ENCODE results near the gene TBC1D1. TPM values are rescaled to one million over a fixed set of nuclear protein-coding genes. Genes with fewer than 3 reads are reported as not detected.
"Not testable (repeated sequence)": the region's sequence is repeated elsewhere in the genome, so short reads cannot be mapped to it uniquely, and the experiment has no call there.

TBC1D1 gene
- total and polyA plus RNA-seq, 8 donors, result 53.3 to 78.9 (median 71.1) TPM

DNA sequence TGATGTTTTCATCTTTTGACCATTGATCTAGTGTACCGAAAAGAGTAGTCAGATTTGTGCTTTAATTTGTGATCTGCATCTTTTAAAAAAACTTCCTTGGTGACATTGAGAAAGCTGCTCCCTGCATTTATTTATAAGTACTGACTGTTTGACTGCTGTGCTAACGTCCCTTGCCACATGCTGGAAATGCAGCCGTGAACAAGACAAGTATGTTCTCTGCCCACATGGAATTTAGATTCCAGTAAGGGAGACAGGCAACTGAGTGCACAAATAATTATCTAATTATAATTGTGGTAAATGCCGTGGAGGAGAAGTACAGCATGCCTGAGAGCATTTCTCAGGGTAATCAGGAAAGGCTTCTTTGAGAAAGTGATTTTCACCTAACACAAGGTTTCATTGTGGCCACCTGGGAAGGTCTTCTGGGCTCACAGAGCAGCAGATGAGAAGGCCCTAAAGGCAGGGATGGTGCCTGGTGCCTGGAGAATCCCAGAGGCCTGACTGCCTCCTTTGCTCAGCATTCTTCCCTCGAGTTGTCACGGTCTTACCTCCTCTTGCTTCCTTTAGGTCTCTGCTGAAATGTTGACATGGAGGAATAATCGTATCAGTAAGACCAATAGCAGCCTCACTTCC lies 125.1 kb downstream of the TBC1D1 start:
- intact Hi-C loops (cut with DNase I), result no loop called here
- no peaks in the 10 kb centered on the region for H3K9me3 ChIP-seq
- H3K36me3 ChIP-seq, result peaks cover 0 to 41% of the 10 kb centered on the region in 2 donors
- ATAC-seq (no peak), DNase-seq (no peak)
- TF ChIP-seq, protein P1, sequence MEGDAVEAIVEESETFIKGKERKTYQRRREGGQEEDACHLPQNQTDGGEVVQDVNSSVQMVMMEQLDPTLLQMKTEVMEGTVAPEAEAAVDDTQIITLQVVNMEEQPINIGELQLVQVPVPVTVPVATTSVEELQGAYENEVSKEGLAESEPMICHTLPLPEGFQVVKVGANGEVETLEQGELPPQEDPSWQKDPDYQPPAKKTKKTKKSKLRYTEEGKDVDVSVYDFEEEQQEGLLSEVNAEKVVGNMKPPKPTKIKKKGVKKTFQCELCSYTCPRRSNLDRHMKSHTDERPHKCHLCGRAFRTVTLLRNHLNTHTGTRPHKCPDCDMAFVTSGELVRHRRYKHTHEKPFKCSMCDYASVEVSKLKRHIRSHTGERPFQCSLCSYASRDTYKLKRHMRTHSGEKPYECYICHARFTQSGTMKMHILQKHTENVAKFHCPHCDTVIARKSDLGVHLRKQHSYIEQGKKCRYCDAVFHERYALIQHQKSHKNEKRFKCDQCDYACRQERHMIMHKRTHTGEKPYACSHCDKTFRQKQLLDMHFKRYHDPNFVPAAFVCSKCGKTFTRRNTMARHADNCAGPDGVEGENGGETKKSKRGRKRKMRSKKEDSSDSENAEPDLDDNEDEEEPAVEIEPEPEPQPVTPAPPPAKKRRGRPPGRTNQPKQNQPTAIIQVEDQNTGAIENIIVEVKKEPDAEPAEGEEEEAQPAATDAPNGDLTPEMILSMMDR (IDR thresholded peaks at IDR 0.05), result no peak
- no peak overlapping the region for H3K27ac ChIP-seq
- no peak overlapping the region for H3K4me3 ChIP-seq
- no peaks in the 10 kb centered on the region for H3K27me3 ChIP-seq
- no peaks in the 10 kb centered on the region for H3K4me1 ChIP-seq

DNA sequence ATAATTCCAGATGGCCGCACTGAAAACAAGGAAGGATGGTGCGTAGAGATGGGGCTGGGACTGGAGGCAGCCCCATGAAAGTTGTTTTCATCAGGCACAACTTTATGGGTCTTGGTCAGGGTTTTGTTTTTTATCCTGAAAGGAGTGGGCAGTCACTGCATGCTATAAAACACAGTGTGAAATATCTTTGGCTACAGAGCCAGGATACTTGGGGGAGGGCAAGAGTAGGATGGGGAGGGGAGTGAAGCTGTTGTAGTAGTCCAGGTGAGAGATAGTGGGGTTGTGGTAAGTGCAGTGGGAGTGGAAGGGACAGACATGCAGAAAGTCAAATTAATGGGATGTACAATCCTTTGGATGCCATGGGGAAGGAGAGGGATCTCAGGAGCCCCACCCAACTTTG lies 125.8 kb downstream of the TBC1D1 start:
- intact Hi-C loops (cut with DNase I), result no loop called here
- Histone ChIP-seq H3K4me1 (no peaks in the 10 kb centered on the region), H3K4me3 (no peak overlapping the region), H3K27me3 (no peaks in the 10 kb centered on the region), H3K27ac (no peak overlapping the region), H3K9me3 (no peaks in the 10 kb centered on the region), H3K36me3 (peaks cover 0 to 48% of the 10 kb centered on the region in 2 donors)
- TF ChIP-seq, protein P1 (IDR thresholded peaks at IDR 0.05), result no peak
- no peak for DNase-seq
- ATAC-seq, result no peak

DNA sequence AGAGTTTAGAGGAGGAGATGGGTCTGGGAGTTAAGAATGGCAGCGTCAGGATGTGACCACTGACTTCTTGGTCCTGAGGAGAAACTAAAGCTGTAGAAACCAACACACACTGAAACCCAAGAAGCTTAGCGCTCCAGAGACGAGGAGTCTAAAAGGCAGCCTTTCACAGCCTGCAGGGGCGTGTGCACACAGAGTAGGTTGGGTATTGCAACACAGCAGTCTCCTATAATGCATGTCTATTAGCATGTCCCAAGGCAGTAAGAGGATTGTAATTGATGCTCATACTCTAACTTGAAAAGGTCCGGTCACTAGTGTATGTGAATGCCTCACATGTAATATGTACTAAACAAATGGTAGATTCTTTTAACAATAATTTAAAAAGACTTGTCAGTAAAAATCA lies 126.7 kb downstream of the TBC1D1 start:
- intact Hi-C loops (cut with DNase I), result no loop called here
- TF ChIP-seq, protein P1 (IDR thresholded peaks at IDR 0.05), result no peak

DNA sequence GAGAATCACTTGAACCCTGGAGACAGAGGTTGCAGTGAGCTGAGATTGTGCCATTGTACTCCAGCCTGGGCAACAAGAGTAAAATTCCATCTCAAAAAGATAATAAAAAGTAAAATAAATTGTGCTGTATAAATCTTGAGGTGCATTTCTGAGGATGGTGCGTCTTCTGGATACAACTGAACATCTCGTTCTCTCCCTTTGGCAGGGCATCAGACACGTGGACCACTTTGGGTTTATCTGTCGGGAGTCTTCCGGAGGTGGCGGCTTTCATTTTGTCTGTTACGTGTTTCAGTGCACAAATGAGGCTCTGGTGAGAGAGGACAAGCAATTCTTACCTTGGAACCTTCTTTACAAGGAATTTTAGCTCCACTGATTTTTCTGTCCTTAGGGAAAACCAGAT lies 129.5 kb downstream of the TBC1D1 start:
- Histone ChIP-seq H3K27ac (no peak overlapping the region), H3K4me3 (no peak overlapping the region), H3K36me3 (peaks cover 0 to 50% of the 10 kb centered on the region in 2 donors), H3K27me3 (no peaks in the 10 kb centered on the region), H3K4me1 (peaks cover 0 to 11% of the 10 kb centered on the region in 2 donors), H3K9me3 (no peaks in the 10 kb centered on the region)
- ATAC-seq (no peak), DNase-seq (no peak)
- intact Hi-C loops (cut with DNase I), result no loop called here
- TF ChIP-seq, protein P1 (IDR thresholded peaks at IDR 0.05), result no peak

More for the DNA sequence above, 126.7 kb downstream of the TBC1D1 start:
- no peak for DNase-seq
- no peaks in the 10 kb centered on the region for H3K27me3 ChIP-seq
- no peaks in the 10 kb centered on the region for H3K4me1 ChIP-seq
- no peak overlapping the region for H3K27ac ChIP-seq
- ATAC-seq, result no peak
- no peak overlapping the region for H3K4me3 ChIP-seq
- peaks cover 0 to 57% of the 10 kb centered on the region in 2 donors for H3K36me3 ChIP-seq
- H3K9me3 ChIP-seq, result no peaks in the 10 kb centered on the region

DNA sequence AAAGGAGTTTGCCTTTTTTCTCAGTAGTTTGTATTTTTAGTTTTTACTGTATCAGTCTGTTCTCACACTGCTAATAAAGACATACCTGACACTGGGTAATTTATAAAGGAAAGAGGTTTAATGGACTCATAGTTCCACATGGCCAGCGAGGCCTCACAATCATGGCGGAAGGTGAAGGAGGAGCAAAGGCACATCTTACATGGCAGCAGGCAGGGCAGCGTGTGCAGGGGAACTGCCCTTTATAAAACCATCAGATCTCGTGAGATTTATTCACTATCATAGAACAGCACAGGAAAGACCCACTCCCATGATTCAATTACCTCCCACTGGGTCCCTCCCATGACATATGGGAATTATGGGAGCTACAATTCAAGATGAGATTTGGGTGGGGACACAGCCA lies 130.1 kb downstream of the TBC1D1 start:
- ATAC-seq; H3K27me3 ChIP-seq; H3K9me3 ChIP-seq; H3K27ac ChIP-seq; DNase-seq; intact Hi-C loops (cut with DNase I); H3K4me3 ChIP-seq: not testable (repeated sequence)
- H3K4me1 ChIP-seq, result peaks cover 0 to 11% of the 10 kb centered on the region in 2 donors
- peaks cover 0 to 46% of the 10 kb centered on the region in 2 donors for H3K36me3 ChIP-seq

DNA sequence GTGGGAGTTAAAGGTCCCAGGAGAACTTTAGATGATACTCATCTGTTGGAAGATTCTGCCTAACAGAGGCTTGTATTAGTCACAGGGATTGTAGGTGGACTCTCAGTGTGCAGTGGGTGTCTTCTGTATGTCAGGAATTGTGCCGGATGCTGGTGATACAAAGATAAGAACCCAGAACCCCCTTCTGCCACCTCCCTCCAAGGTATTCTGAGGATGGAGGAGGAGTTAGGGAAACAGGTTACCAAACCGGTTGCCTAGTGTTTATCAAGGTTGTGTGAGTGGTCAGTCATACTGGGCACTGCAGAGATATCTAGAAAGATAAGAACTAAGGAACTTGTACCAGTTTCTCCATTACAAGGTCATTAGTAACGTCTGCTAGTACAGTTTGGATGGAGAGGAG lies 130.9 kb downstream of the TBC1D1 start:
- TF ChIP-seq, protein P1 (IDR thresholded peaks at IDR 0.05), result no peak
- ATAC-seq (no peak), DNase-seq (no peak)
- peaks cover 0 to 38% of the 10 kb centered on the region in 2 donors for H3K36me3 ChIP-seq
- intact Hi-C loops (cut with DNase I), result no loop called here
- H3K27ac ChIP-seq, result no peak overlapping the region
- H3K27me3 ChIP-seq, result no peaks in the 10 kb centered on the region
- peaks cover 0 to 11% of the 10 kb centered on the region in 2 donors for H3K4me1 ChIP-seq
- no peak overlapping the region for H3K4me3 ChIP-seq
- no peaks in the 10 kb centered on the region for H3K9me3 ChIP-seq

All from left lung (tissue), 10 donors.